Measurements from ENCODE around the gene AUTS2. TPM values are rescaled to one million over a fixed set of nuclear protein-coding genes. Genes with fewer than 3 reads are reported as not detected.

Gene AUTS2
- total RNA-seq, 6 experiments from 2014 or later = 10.4 to 32.0 (median 19.3) TPM

GRCh38 chr7:69822386-69822785 is 224.1 kb downstream of the AUTS2 start:
- TF ChIP-seq, protein P1, sequence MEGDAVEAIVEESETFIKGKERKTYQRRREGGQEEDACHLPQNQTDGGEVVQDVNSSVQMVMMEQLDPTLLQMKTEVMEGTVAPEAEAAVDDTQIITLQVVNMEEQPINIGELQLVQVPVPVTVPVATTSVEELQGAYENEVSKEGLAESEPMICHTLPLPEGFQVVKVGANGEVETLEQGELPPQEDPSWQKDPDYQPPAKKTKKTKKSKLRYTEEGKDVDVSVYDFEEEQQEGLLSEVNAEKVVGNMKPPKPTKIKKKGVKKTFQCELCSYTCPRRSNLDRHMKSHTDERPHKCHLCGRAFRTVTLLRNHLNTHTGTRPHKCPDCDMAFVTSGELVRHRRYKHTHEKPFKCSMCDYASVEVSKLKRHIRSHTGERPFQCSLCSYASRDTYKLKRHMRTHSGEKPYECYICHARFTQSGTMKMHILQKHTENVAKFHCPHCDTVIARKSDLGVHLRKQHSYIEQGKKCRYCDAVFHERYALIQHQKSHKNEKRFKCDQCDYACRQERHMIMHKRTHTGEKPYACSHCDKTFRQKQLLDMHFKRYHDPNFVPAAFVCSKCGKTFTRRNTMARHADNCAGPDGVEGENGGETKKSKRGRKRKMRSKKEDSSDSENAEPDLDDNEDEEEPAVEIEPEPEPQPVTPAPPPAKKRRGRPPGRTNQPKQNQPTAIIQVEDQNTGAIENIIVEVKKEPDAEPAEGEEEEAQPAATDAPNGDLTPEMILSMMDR (IDR thresholded peaks at IDR 0.05) = no peak
- no peak for TF ChIP-seq POLR2A (IDR thresholded peaks at IDR 0.05)
- H3K27ac ChIP-seq = no peak overlapping the region
- intact Hi-C loops (cut with DNase I) = no loop called here
- no peak overlapping the region for H3K4me3 ChIP-seq
- ATAC-seq = no peak
- H3K27me3 ChIP-seq = no peaks in the 10 kb centered on the region
- no peaks in the 10 kb centered on the region for H3K36me3 ChIP-seq
- no peaks in the 10 kb centered on the region for H3K4me1 ChIP-seq
- no peaks in the 10 kb centered on the region for H3K9me3 ChIP-seq
- WGBS (ENCODE audit: insufficient coverage, low coverage, low lambda C conversion rate, missing lambda C conversion rate) = 83% methylated on average over 1 of the region's 1 CpG
- DNase-seq = no peak

DNA sequence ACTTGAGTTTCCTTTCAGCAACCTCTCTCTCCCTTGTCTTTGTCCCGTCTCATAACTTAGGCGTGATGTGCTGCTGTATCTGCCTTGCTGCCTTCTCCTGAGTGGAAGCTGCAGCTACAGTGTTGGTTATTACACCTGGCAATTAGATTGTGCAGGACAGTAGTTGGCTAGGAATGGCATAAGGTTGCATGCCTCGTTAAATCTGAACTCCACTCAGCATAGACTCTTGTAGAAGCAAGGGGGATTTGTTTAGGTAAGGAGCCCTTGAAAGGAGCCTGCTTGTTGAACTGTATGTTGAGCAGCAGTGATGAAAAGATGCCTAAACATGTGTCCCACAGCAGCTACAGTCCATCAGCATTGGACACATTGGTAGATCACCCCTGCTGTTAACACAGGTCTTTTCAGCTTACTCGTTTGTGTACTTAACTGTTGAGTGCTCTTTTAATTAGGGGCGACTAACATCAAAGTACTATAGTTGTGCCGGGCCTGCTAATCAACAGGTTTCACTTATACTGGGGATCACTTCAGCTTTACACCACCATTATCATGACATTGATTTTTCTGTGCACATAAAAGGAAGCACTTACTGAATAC is 225.0 kb downstream of the AUTS2 start:
- Histone ChIP-seq H3K36me3 (no peaks in the 10 kb centered on the region), H3K27me3 (no peaks in the 10 kb centered on the region), H3K27ac (no peak overlapping the region), H3K4me3 (no peak overlapping the region), H3K4me1 (no peaks in the 10 kb centered on the region), H3K9me3 (no peaks in the 10 kb centered on the region)
- DNase-seq (no peak), ATAC-seq (no peak)
- intact Hi-C loops (cut with DNase I) = no loop called here
- TF ChIP-seq, protein P1 (IDR thresholded peaks at IDR 0.05) = no peak
- no peak for TF ChIP-seq POLR2A (IDR thresholded peaks at IDR 0.05)
- WGBS (ENCODE audit: insufficient coverage, low coverage, low lambda C conversion rate, missing lambda C conversion rate) = 90% methylated on average over 6 of the region's 6 CpGs

- WGBS (ENCODE audit: insufficient coverage, low coverage, low lambda C conversion rate, missing lambda C conversion rate) = 81% methylated on average over 7 of the region's 7 CpGs
- Histone ChIP-seq H3K9me3 (no peaks in the 10 kb centered on the region), H3K4me3 (no peak overlapping the region), H3K4me1 (no peaks in the 10 kb centered on the region), H3K36me3 (no peaks in the 10 kb centered on the region), H3K27ac (no peak overlapping the region), H3K27me3 (no peaks in the 10 kb centered on the region)
- intact Hi-C loops (cut with DNase I) = no loop called here
- TF ChIP-seq POLR2A (IDR thresholded peaks at IDR 0.05) = no peak
- TF ChIP-seq, protein P1 (IDR thresholded peaks at IDR 0.05) = no peak
- no peak for DNase-seq
- no peak for ATAC-seq
These were observed 227.1 kb downstream of the AUTS2 start for GRCh38 chr7:69825113-69825972.

DNA sequence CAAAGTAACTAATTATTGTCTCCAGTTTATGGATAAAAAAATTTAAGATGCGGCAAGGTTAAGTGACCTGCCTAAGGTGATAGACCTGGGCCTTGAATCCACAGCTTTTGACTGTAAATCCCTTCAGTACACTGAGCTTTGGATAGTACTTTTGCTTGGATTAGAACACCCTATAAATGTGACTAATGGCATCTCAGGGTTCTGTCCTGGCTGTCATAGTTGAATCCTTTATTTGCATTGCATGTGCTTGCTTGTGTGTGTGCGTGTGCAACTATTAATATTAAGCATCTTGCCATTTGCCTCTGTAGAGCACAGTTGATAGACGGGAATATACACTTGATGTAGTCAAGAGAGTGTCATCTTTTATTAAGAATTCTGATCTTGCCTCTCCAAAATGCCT is 228.0 kb downstream of the AUTS2 start:
- H3K27me3 ChIP-seq = no peaks in the 10 kb centered on the region
- no peak overlapping the region for H3K4me3 ChIP-seq
- no peak overlapping the region for H3K27ac ChIP-seq
- ATAC-seq (no peak), DNase-seq (no peak)
- 92% methylated on average over 3 of the region's 3 CpGs for WGBS (ENCODE audit: insufficient coverage, low coverage, low lambda C conversion rate, missing lambda C conversion rate)
- TF ChIP-seq, protein P1 (IDR thresholded peaks at IDR 0.05) = no peak
- TF ChIP-seq POLR2A (IDR thresholded peaks at IDR 0.05) = no peak
- H3K36me3 ChIP-seq = no peaks in the 10 kb centered on the region
- H3K9me3 ChIP-seq = no peaks in the 10 kb centered on the region
- intact Hi-C loops (cut with DNase I) = no loop called here
- no peaks in the 10 kb centered on the region for H3K4me1 ChIP-seq
